ENCODE measurements around the gene OR8D2. TPM values are rescaled to one million over a fixed set of nuclear protein-coding genes. Genes with fewer than 3 reads are reported as not detected.

Gene OR8D2
- total RNA-seq, 1 donor from 2014 or later = not detected

DNA sequence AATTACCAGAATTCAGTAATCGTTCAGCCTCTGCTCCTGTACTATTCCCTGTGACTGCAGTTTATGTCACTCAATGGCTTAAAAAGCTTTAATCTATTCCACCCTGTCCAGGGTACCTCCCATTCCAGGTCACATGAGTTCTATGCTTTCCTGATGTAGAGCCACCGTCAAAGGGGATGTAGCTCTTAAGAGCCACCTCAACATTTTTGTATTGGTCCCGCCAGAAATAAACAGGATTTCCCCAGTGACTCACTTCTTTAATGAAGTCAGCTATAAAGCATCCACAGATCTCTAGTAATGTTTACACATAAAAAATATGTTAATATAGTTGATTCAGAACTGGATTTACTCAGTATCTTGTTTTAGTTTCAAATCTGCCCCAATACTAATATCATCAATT is 4.9 kb downstream of the OR8D2 start:
- Mint-ChIP-seq H3K4me3 (ENCODE audit: unreplicated experiment) (no peak overlapping the region), H3K9me3 (ENCODE audit: unreplicated experiment) (no peaks in the 10 kb centered on the region), H3K36me3 (ENCODE audit: low read depth, unreplicated experiment) (no peaks in the 10 kb centered on the region), H3K27ac (ENCODE audit: unreplicated experiment) (no peak overlapping the region), H3K4me1 (ENCODE audit: unreplicated experiment) (no peaks in the 10 kb centered on the region), H3K27me3 (ENCODE audit: unreplicated experiment) (peaks cover 2% of the 10 kb centered on the region)
- TF ChIP-seq, protein P1, sequence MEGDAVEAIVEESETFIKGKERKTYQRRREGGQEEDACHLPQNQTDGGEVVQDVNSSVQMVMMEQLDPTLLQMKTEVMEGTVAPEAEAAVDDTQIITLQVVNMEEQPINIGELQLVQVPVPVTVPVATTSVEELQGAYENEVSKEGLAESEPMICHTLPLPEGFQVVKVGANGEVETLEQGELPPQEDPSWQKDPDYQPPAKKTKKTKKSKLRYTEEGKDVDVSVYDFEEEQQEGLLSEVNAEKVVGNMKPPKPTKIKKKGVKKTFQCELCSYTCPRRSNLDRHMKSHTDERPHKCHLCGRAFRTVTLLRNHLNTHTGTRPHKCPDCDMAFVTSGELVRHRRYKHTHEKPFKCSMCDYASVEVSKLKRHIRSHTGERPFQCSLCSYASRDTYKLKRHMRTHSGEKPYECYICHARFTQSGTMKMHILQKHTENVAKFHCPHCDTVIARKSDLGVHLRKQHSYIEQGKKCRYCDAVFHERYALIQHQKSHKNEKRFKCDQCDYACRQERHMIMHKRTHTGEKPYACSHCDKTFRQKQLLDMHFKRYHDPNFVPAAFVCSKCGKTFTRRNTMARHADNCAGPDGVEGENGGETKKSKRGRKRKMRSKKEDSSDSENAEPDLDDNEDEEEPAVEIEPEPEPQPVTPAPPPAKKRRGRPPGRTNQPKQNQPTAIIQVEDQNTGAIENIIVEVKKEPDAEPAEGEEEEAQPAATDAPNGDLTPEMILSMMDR (IDR thresholded peaks at IDR 0.05; ENCODE audit: unreplicated experiment) = no peak
- DNase-seq (ENCODE audit: low spot score) = no peak

DNA sequence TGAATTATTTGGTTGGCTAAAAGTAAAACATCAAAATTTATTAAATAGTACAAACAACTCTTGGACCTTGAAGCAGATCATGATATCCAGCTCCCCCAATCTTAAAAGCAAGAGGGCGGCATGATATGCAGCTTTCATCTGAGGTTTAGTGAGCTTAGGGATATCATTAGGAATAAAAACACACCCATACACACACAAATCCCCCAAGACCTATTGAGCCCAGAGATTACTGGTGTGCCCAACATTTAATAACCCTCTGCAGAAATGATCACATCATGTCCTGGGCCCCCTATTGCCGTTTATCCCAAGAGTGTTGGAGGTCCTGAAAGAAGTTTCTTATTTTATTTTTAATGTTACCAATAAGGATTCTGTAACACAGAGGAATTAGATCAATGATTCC is 6.1 kb downstream of the OR8D2 start, which contains the start of gene OR8D1:
TSS of gene OR8D1 (minus strand) at position 101 of the 400 bp plus-strand sequence. CDS start 3,183 bp downstream, outside the sequence.
- Mint-ChIP-seq H3K36me3 (ENCODE audit: low read depth, unreplicated experiment) (no peaks in the 10 kb centered on the region), H3K9me3 (ENCODE audit: unreplicated experiment) (no peaks in the 10 kb centered on the region), H3K27ac (ENCODE audit: unreplicated experiment) (no peak within 1 kb of the TSS), H3K4me1 (ENCODE audit: unreplicated experiment) (no peaks in the 10 kb centered on the region), H3K27me3 (ENCODE audit: unreplicated experiment) (peaks cover 2% of the 10 kb centered on the region), H3K4me3 (ENCODE audit: unreplicated experiment) (no peak within 1 kb of the TSS)
- TF ChIP-seq, protein P1 (IDR thresholded peaks at IDR 0.05; ENCODE audit: unreplicated experiment) = no peak
- no peak for DNase-seq (ENCODE audit: low spot score)

DNA sequence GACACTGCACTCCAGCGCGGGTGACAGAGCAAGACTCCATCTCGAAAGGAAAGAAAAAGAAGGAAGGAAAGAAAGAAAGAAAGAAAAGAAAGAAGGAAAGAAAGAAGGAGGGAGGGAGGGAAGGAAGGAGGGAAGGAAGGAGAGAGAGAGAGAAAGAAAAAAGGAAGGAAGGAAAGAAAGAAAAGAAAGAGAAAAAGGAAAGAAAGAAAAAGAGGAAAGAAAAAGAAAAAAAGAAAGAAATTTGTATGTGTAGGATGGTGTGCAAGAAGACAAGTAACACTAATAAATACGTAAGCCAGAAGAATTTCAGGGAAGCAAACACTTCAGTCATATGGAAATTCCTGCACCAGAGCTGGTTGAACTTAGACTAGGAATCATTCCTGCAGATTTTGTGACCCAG is 6.9 kb downstream of the OR8D2 start:
- Mint-ChIP-seq H3K4me1 (ENCODE audit: unreplicated experiment) (no peaks in the 10 kb centered on the region), H3K27me3 (ENCODE audit: unreplicated experiment) (peaks cover 2% of the 10 kb centered on the region), H3K27ac (ENCODE audit: unreplicated experiment) (no peak overlapping the region)

DNA sequence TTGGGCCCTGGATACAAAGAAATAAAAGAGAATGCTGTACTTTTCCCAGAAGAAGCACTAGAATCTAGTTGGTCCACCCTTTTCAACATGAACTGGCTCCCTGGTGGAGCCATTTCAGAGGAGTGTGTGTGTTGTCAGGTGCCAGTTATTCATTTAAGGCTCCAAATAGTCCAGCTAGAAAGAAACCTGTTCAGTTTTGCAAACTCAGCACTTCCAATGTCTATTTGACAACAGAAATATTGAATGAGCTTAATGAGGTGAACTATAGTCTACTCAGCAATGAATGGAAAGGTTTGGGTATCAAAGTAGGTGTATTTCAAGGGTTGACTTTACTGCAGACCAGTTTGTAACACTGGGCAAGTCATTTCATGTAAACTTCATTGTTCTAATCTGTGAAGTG is 8.3 kb downstream of the OR8D2 start:
- Mint-ChIP-seq H3K9me3 (ENCODE audit: unreplicated experiment) (no peaks in the 10 kb centered on the region), H3K4me1 (ENCODE audit: unreplicated experiment) (no peaks in the 10 kb centered on the region), H3K36me3 (ENCODE audit: low read depth, unreplicated experiment) (no peaks in the 10 kb centered on the region), H3K4me3 (ENCODE audit: unreplicated experiment) (no peak overlapping the region), H3K27me3 (ENCODE audit: unreplicated experiment) (peaks cover 1% of the 10 kb centered on the region), H3K27ac (ENCODE audit: unreplicated experiment) (no peak overlapping the region)
- no peak for DNase-seq (ENCODE audit: low spot score)
- TF ChIP-seq, protein P1 (IDR thresholded peaks at IDR 0.05; ENCODE audit: unreplicated experiment) = no peak

More for the DNA sequence above, 6.9 kb downstream of the OR8D2 start:
- H3K4me3 Mint-ChIP-seq (ENCODE audit: unreplicated experiment) = no peak overlapping the region
- DNase-seq (ENCODE audit: low spot score) = no peak
- TF ChIP-seq, protein P1 (IDR thresholded peaks at IDR 0.05; ENCODE audit: unreplicated experiment) = no peak
- no peaks in the 10 kb centered on the region for H3K9me3 Mint-ChIP-seq (ENCODE audit: unreplicated experiment)
- H3K36me3 Mint-ChIP-seq (ENCODE audit: low read depth, unreplicated experiment) = no peaks in the 10 kb centered on the region

DNA sequence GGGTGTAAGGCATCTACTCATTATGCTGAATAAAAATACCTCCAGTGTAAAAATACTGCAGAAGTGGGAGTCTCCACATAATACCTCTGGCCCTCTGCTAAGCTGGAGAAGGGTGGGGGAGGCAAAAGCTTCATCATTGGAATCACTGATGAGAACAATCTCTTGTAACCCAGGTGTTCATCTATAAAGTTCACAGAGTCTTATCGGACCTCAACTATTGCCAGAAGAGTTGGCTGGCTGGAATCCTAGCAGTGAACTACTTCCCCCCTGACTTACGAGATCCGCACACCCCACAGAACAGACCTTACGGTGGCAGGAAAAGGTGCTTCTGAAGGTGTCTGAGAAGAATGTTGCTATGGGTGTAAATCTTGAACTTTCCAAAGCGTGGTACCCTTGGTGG is 8.7 kb downstream of the OR8D2 start:
- TF ChIP-seq, protein P1 (IDR thresholded peaks at IDR 0.05; ENCODE audit: unreplicated experiment) = no peak
- H3K36me3 Mint-ChIP-seq (ENCODE audit: low read depth, unreplicated experiment) = no peaks in the 10 kb centered on the region
- DNase-seq (ENCODE audit: low spot score) = no peak
- no peak overlapping the region for H3K27ac Mint-ChIP-seq (ENCODE audit: unreplicated experiment)
- no peak overlapping the region for H3K4me3 Mint-ChIP-seq (ENCODE audit: unreplicated experiment)
- H3K4me1 Mint-ChIP-seq (ENCODE audit: unreplicated experiment) = no peaks in the 10 kb centered on the region
- H3K27me3 Mint-ChIP-seq (ENCODE audit: unreplicated experiment) = peaks cover 1% of the 10 kb centered on the region
- H3K9me3 Mint-ChIP-seq (ENCODE audit: unreplicated experiment) = no peaks in the 10 kb centered on the region
